ENCODE measurements around the gene FBXO33. TPM values are rescaled to one million over a fixed set of nuclear protein-coding genes. Genes with fewer than 3 reads are reported as not detected.

The FBXO33 gene
- total and polyA plus RNA-seq, 2 of the 8 experiments (the other 6 are each of a cell fraction or from before 2014, with no cell fraction given), result 4.7 to 11.5 TPM

DNA sequence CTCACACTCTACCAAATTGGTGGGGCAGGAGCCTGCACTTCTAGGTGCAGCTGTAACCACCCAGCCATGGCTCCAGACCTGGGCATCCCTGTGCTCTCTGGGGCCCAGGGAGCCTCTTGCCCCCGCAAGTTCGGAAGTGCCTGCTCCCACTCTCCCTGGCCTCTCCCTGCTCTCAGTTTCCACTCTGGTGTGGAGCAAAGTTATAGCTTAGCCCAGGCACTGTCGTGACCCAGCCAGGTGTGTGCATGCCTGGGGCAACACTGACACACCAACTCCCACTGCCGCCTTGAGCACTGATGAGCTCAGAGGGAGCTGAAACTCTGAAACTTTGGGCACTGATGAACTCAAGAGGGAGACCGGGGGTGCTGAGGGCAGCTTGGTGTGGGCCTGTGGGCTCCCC is 8.7 kb upstream of the FBXO33 start:
- Histone ChIP-seq H3K4ac (replicated peaks; ENCODE audit: insufficient read length, low read depth, low read length) (no peak overlapping the region), H4K8ac (ENCODE audit: extremely low read depth, insufficient read depth, low read length) (peak overlapping the region; percentile 75; the same call in 1 of the 2 replicates), H2BK15ac (ENCODE audit: low read length) (no peak overlapping the region), H3K23me2 (ENCODE audit: low read depth, low read length) (no peaks in the 10 kb centered on the region), H2BK12ac (ENCODE audit: low read depth, low read length) (no peak overlapping the region), H2BK5ac (ENCODE audit: low read depth, low read length) (0 out of 2 replicates have a peak overlapping the region, but pooled peaks have one; percentile 5), H4K20me1 (replicated peaks in 1 of 2; ENCODE audit: control insufficient read depth in 1 of 2, insufficient read depth in 2 of 2, low read length in 2 of 2) (no peaks in the 10 kb centered on the region), H3K79me2 (ENCODE audit: control insufficient read depth in 1 of 2, insufficient read depth in 2 of 2, low read length in 2 of 2) (no peaks in the 10 kb centered on the region), H4K91ac (replicated peaks; ENCODE audit: insufficient read length, low read length) (no peak overlapping the region), H2BK120ac (replicated peaks; ENCODE audit: low read depth, low read length) (no peak overlapping the region), H3K9ac (replicated peaks in 1 of 4; ENCODE audit: extremely low read depth in 1 of 4, low read depth in 3 of 4, low read length in 3 of 4) (no peak overlapping the region), H3K4me2 (ENCODE audit: insufficient read depth in 1 of 2, low read depth in 2 of 2, low read length in 2 of 2) (no peak overlapping the region), H3K23ac (ENCODE audit: insufficient read length) (no peak overlapping the region), H2AFZ (ENCODE audit: low read length) (no peak overlapping the region), H3K18ac (ENCODE audit: extremely low read depth, low read length) (no peak overlapping the region), H4K5ac (ENCODE audit: insufficient read length, low read depth, low read length) (no peak overlapping the region), H3K14ac (ENCODE audit: insufficient read length) (no peak overlapping the region), H3K27ac (ENCODE audit: low read depth, low read length) (no peak overlapping the region), H3K36me3 (ENCODE audit: control insufficient read depth in 2 of 4, insufficient read depth in 4 of 4, low read length in 3 of 4) (no peaks in the 10 kb centered on the region), H3K4me1 (replicated peaks in 1 of 4; ENCODE audit: control insufficient read depth in 3 of 4, insufficient read depth in 4 of 4, low read length in 3 of 4) (no peaks in the 10 kb centered on the region), H3K56ac (replicated peaks; ENCODE audit: insufficient read length, low read depth, low read length) (no peak overlapping the region), H2AK5ac (ENCODE audit: low read depth, low read length) (no peak overlapping the region), H3K4me3 (ENCODE audit: extremely low read depth in 1 of 4, insufficient read depth in 2 of 4, low read depth in 3 of 4, low read length in 4 of 4) (no peak overlapping the region), H2BK20ac (ENCODE audit: low read length) (no peak overlapping the region), H3K79me1 (ENCODE audit: low read depth, low read length) (no peaks in the 10 kb centered on the region), H3K9me3 (ENCODE audit: insufficient read depth in 2 of 2, low read depth in 1 of 2, low read length in 1 of 2) (no peaks in the 10 kb centered on the region), H3K27me3 (replicated peaks in 1 of 4; ENCODE audit: control insufficient read depth in 3 of 4, extremely low read depth in 1 of 4, insufficient read depth in 3 of 4, low read length in 3 of 4) (no peaks in the 10 kb centered on the region)
- DNase-seq (ENCODE audit: low read depth in 1 of 2, low spot score in 2 of 2), result no peak
- ChIA-PET CTCF (ENCODE audit: partially characterized antibody) (interaction anchor here (0.6 to 1.3 kb wide), 3 partner anchors 13 to 313 kb away, joined by 3 to 4 read pairs (median 4); no protein-coding TSS in a partner anchor), POLR2A (ENCODE audit: partially characterized antibody) (interaction anchor here (1.2 to 2.7 kb wide), 2 partner anchors 9 to 271 kb away, joined by 3 to 22 read pairs; partner anchors contain the start of genes FBXO33 and TRAPPC6B)
- no peak for TF ChIP-seq JUN (IDR thresholded peaks at IDR 0.05; ENCODE audit: low read depth, low read length)
- TF ChIP-seq PHF8 (conservative IDR thresholded peaks at IDR 0.05; ENCODE audit: low read depth, low read length), result no peak
- no peak for TF ChIP-seq POU5F1 (IDR thresholded peaks at IDR 0.05; ENCODE audit: low read depth, low read length)
- TF ChIP-seq, protein P1, sequence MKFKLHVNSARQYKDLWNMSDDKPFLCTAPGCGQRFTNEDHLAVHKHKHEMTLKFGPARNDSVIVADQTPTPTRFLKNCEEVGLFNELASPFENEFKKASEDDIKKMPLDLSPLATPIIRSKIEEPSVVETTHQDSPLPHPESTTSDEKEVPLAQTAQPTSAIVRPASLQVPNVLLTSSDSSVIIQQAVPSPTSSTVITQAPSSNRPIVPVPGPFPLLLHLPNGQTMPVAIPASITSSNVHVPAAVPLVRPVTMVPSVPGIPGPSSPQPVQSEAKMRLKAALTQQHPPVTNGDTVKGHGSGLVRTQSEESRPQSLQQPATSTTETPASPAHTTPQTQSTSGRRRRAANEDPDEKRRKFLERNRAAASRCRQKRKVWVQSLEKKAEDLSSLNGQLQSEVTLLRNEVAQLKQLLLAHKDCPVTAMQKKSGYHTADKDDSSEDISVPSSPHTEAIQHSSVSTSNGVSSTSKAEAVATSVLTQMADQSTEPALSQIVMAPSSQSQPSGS (IDR thresholded peaks at IDR 0.05; ENCODE audit: low read length), result no peak
- no peak for TF ChIP-seq SP4 (IDR thresholded peaks at IDR 0.05; ENCODE audit: low read length)
- no peak for TF ChIP-seq GTF2F1 (IDR thresholded peaks at IDR 0.05; ENCODE audit: borderline replicate concordance, low read depth, low read length)
- TF ChIP-seq RFX5 (IDR thresholded peaks at IDR 0.05; ENCODE audit: borderline replicate concordance, low read depth, low read length), result no peak
- 93% methylated on average over 5 of the region's 5 CpGs; no CpG with 5 or more reads in 1 of the 2 experiments for WGBS, 2 experiments (ENCODE audit: extremely low coverage in 1 of 2, insufficient coverage in 1 of 2, insufficient read length in 1 of 2, insufficient replicate concordance in 2 of 2, low coverage in 1 of 2, low lambda C conversion rate in 2 of 2, missing lambda C conversion rate in 1 of 2)
- FAIRE-seq, result no peak

Measured in H1 (cell line).